Fibroblast of lung (primary cell): ENCODE results near the gene SULT1C2. TPM values are rescaled to one million over a fixed set of nuclear protein-coding genes. Genes with fewer than 3 reads are reported as not detected.

Experiments
- DNase-seq, 2 donors: peaks; one replicate each; pipeline versions ENCODE4 v3.0.0 to v3.0.0-alpha.2; 2010; ENCODE audit warnings: low read depth in 2 of 2
- H2AFZ ChIP-seq: 2 replicates; pipeline ENCODE4 v1.5.1; 2012; ENCODE audit warnings: low read length, control low read depth, inconsistent platforms
- H3K27ac ChIP-seq: 2 replicates; pipeline ENCODE4 v1.5.1; 2011; ENCODE audit warnings: low read length, control low read depth; ENCODE audit not compliant: insufficient read depth
- H3K27me3 ChIP-seq: 2 replicates; pipeline ENCODE4 v1.5.1; 2011; ENCODE audit warnings: mild to moderate bottlenecking, low read length; ENCODE audit not compliant: control insufficient read depth, insufficient read depth
- H3K36me3 ChIP-seq: 2 replicates; pipeline ENCODE4 v1.5.1; 2011; ENCODE audit warnings: low read length; ENCODE audit not compliant: control insufficient read depth, insufficient read depth
- H3K4me1 ChIP-seq: 2 replicates; pipeline ENCODE4 v1.5.1; 2011; ENCODE audit warnings: low read length; ENCODE audit not compliant: control insufficient read depth, insufficient read depth; ENCODE audit errors: extremely low read depth
- H3K4me2 ChIP-seq: 2 replicates; pipeline ENCODE4 v1.5.1; 2011; ENCODE audit warnings: low read length, control low read depth; ENCODE audit not compliant: insufficient read depth; ENCODE audit errors: extremely low read depth
- H3K4me3 ChIP-seq, 4 experiments: fragments of 200-600 bp in 1 of 4; sonication (generic) in 1 of 4; replicated peaks in 1 of 4; 2 replicates each; pipeline ENCODE4 v1.5.1; 2011 to 2016; ENCODE audit warnings: low read length in 4 of 4, low read depth in 3 of 4, mild to moderate bottlenecking in 3 of 4, control low read depth in 2 of 4, inconsistent platforms in 1 of 4, mixed read lengths in 1 of 4; ENCODE audit not compliant: insufficient read depth in 1 of 4; ENCODE audit errors: control extremely low read depth in 1 of 4
- H3K79me2 ChIP-seq: 2 replicates; pipeline ENCODE4 v1.5.1; 2012; ENCODE audit warnings: mild to moderate bottlenecking, low read length, inconsistent platforms; ENCODE audit not compliant: control insufficient read depth, insufficient read depth
- H3K9ac ChIP-seq: 2 replicates; pipeline ENCODE4 v1.5.1; 2011; ENCODE audit warnings: mild to moderate bottlenecking, low read length, control low read depth; ENCODE audit not compliant: insufficient read depth
- H3K9me3 ChIP-seq: 2 replicates; pipeline ENCODE4 v1.5.1; 2012; ENCODE audit warnings: low read depth, low read length; ENCODE audit not compliant: control insufficient read depth, insufficient read depth
- H4K20me1 ChIP-seq: 2 replicates; pipeline ENCODE4 v1.5.1; 2011; ENCODE audit warnings: low read length; ENCODE audit not compliant: control insufficient read depth, insufficient read depth; ENCODE audit errors: extremely low read depth
- EZH2 ChIP-seq: IDR thresholded peaks from 2 replicates; pipeline ENCODE4 v1.5.1; 2012; ENCODE audit warnings: low read length, control low read depth, mild to moderate bottlenecking; ENCODE audit errors: missing control alignments
- polyA plus RNA-seq, 2 donors: library from polyadenylated mRNA; depleted of rRNA in 1 of 2; stranded (reverse) in 1 of 2; unstranded in 1 of 2; fragments of >200 nt; gene quantifications; 2 replicates each; pipeline ENCODE4 v1.2.1, GENCODE V29; 2011 to 2012; ENCODE audit warnings: missing spikeins in 1 of 2
- total RNA-seq: library from RNA; depleted of rRNA; stranded (reverse); fragments of >200 nt; gene quantifications from 2 replicates; pipeline ENCODE4 v1.2.1, GENCODE V29; 2014
- TF ChIP-seq, protein P1 (sequence below), 2 donors: IDR thresholded peaks in 1 of 2; conservative IDR thresholded peaks in 1 of 2; 1 replicate in 1 of 2; 2 replicates in 1 of 2; pipeline ENCODE4 v1.5.1; 2011 to 2012; ENCODE audit warnings: low read length in 2 of 2, control low read depth in 1 of 2, inconsistent platforms in 1 of 2, low read depth in 1 of 2, mild to moderate bottlenecking in 1 of 2

The SULT1C2 gene
- total and polyA plus RNA-seq, 2 donors (not counting 1 experiment from before 2014, with no cell fraction given) = under 0.01 TPM; not detected in 1

DNA sequence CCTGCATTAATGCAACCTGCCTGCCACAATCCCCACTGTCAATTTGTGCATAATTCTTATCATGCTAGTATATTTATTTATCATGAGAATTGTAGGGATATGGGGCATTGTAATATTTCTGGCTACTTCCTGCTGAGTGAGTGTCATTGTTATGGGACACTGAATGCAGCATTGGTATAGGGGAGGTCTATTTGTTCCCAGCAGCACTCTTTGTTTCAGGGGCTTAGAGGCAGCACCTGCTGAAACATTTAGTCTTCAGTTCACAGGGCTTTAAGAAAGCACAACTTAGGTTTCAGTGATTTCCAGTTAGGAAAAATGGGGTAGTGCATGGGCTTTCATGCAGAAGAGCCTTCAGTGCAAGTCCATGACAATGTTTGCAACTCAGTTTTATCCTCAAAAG, 25.3 kb upstream of the SULT1C2 start:
- H3K36me3 ChIP-seq = no peaks in the 10 kb centered on the region
- no peak overlapping the region for H3K4me3 ChIP-seq

DNA sequence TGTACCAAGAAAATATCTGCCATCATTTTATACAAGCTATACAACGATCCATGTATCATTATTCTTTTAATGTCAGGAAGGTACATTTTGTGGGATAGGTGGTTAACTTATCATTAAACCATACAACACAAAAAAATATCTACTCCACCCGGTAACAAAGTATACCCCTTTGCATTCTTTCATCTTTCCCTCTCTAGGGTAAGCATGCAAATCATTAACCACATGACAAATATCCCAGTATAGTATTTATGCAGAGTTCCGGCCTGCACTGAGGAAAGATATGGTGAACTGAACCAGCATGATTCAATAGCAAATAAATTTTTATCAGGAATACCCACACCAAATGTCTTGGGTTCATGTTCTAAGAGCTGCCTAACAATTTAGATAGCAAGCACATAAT, 22.5 kb upstream of the SULT1C2 start:
- H3K9me3 ChIP-seq = no peaks in the 10 kb centered on the region
- no peak for DNase-seq
- TF ChIP-seq, protein P1, sequence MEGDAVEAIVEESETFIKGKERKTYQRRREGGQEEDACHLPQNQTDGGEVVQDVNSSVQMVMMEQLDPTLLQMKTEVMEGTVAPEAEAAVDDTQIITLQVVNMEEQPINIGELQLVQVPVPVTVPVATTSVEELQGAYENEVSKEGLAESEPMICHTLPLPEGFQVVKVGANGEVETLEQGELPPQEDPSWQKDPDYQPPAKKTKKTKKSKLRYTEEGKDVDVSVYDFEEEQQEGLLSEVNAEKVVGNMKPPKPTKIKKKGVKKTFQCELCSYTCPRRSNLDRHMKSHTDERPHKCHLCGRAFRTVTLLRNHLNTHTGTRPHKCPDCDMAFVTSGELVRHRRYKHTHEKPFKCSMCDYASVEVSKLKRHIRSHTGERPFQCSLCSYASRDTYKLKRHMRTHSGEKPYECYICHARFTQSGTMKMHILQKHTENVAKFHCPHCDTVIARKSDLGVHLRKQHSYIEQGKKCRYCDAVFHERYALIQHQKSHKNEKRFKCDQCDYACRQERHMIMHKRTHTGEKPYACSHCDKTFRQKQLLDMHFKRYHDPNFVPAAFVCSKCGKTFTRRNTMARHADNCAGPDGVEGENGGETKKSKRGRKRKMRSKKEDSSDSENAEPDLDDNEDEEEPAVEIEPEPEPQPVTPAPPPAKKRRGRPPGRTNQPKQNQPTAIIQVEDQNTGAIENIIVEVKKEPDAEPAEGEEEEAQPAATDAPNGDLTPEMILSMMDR (conservative IDR thresholded peaks at IDR 0.05 in 1 of 2, IDR thresholded peaks at IDR 0.05 in 1 of 2; ENCODE audit: low read depth in 1 of 2, low read length in 2 of 2) = no peak
- no peak for TF ChIP-seq EZH2
- H3K27ac ChIP-seq = no peak overlapping the region
- no peak overlapping the region for H2AFZ ChIP-seq
- H3K4me1 ChIP-seq = peaks cover 9% of the 10 kb centered on the region
- no peaks in the 10 kb centered on the region for H3K27me3 ChIP-seq
- no peak overlapping the region for H3K4me3 ChIP-seq
- no peak overlapping the region for H3K4me2 ChIP-seq
- H3K36me3 ChIP-seq = no peaks in the 10 kb centered on the region
- H3K79me2 ChIP-seq = no peaks in the 10 kb centered on the region
- H3K9ac ChIP-seq = no peak overlapping the region
- no peaks in the 10 kb centered on the region for H4K20me1 ChIP-seq

More for the DNA sequence above, 25.3 kb upstream of the SULT1C2 start:
- no peak overlapping the region for H3K4me2 ChIP-seq
- H3K27ac ChIP-seq = no peak overlapping the region
- no peaks in the 10 kb centered on the region for H3K9me3 ChIP-seq
- H2AFZ ChIP-seq = no peak overlapping the region
- H3K27me3 ChIP-seq = no peaks in the 10 kb centered on the region
- H3K79me2 ChIP-seq = no peaks in the 10 kb centered on the region
- H3K9ac ChIP-seq = no peak overlapping the region
- DNase-seq = no peak
- no peaks in the 10 kb centered on the region for H4K20me1 ChIP-seq
- TF ChIP-seq EZH2 = no peak
- TF ChIP-seq, protein P1 (conservative IDR thresholded peaks at IDR 0.05 in 1 of 2, IDR thresholded peaks at IDR 0.05 in 1 of 2; ENCODE audit: low read depth in 1 of 2, low read length in 2 of 2) = no peak
- H3K4me1 ChIP-seq = peaks cover 9% of the 10 kb centered on the region

DNA sequence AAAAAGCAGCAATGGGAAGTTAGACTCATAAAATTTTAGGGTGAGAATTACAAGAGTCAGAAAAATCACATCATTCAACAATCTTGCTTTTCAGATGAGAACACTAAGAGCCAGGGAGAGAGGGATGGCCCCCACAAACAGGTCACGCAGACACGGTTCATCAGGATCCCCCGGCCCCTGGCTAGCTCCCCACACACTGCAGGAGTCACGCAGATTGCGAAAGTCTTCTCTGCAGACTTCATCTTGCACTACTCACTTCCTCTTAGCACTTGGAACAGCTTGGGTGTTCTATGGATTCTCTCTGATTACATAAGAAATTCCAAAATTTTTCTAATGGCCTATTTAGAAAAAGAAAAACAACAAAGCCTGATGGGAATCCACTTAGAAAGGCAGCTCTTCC, 21.6 kb upstream of the SULT1C2 start:
- Histone ChIP-seq H3K9ac (no peak overlapping the region), H3K36me3 (no peaks in the 10 kb centered on the region), H3K79me2 (no peaks in the 10 kb centered on the region), H3K4me1 (peaks cover 14% of the 10 kb centered on the region), H2AFZ (peak overlapping the region; percentile 13), H3K27me3 (no peaks in the 10 kb centered on the region), H3K4me2 (no peak overlapping the region), H3K9me3 (no peaks in the 10 kb centered on the region), H3K4me3 (no peak overlapping the region), H3K27ac (no peak overlapping the region), H4K20me1 (no peaks in the 10 kb centered on the region)
- peak; percentile 62 to 67 for DNase-seq
- TF ChIP-seq, protein P1 (conservative IDR thresholded peaks at IDR 0.05 in 1 of 2, IDR thresholded peaks at IDR 0.05 in 1 of 2; ENCODE audit: low read depth in 1 of 2, low read length in 2 of 2) = no peak
- TF ChIP-seq EZH2 = no peak
